Brain microvascular endothelial cell (primary cell): Measurements from ENCODE around the gene SPRR3.

Source experiments
- DNase-seq: peaks from one replicate; pipeline ENCODE4 v3.0.0-alpha.2; 2020
- H3K27ac ChIP-seq: fragments of 250-450 bp; sonication (Bioruptor Pico); 2 replicates; pipeline ENCODE4 v1.5.1; 2020; ENCODE audit warnings: mild to moderate bottlenecking, moderate library complexity
- H3K27me3 ChIP-seq: fragments of 250-450 bp; sonication (Bioruptor Pico); replicated peaks from 2 replicates; pipeline ENCODE4 v1.5.1; 2020; ENCODE audit warnings: mild to moderate bottlenecking
- H3K36me3 ChIP-seq: fragments of 250-450 bp; sonication (Bioruptor Pico); replicated peaks from 2 replicates; pipeline ENCODE4 v1.5.1; 2020; ENCODE audit warnings: mild to moderate bottlenecking
- H3K4me3 ChIP-seq: 2 replicates; pipeline ENCODE4 v1.5.1; 2011; ENCODE audit warnings: low read depth, mild to moderate bottlenecking, control low read depth, low read length, moderate library complexity
- CTCF ChIP-seq: IDR thresholded peaks from 2 replicates; pipeline ENCODE4 v1.5.1; 2011; ENCODE audit warnings: low read depth, mild to moderate bottlenecking, moderate library complexity, low read length, control low read depth, inconsistent platforms; ENCODE audit errors: missing control alignments
- in situ Hi-C: cut with HindIII; loops from 2 replicates; pipeline ENCODE4 v1.10.0; 2017; ENCODE audit warnings: low sequenced_read_pairs, low pct_ligation_motif_present

SPRR3 gene

DNA sequence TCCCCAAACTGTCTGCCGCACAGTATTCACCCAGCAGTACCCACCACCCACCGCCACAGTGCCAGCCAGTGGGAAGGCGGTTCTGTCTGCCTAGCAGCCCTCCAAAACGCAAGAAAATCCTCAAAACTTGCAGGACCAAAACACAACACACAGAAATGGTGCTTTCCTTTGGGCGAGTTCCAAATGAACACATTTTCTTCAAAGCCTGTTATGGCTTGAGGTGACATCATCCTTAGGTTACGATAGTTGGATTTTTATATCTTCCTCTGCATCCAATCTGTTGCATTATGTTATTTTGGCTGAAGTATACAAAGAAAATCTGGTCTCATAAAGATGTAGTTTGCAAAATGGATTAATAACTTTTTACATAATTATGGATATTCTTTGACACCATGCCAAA, 8.4 kb upstream of the SPRR3 start:
- no peaks in the 10 kb centered on the region for H3K36me3 ChIP-seq
- TF ChIP-seq CTCF: no peak
- H3K27me3 ChIP-seq: no peaks in the 10 kb centered on the region
- in situ Hi-C loops: no loop called here
- no peak overlapping the region for H3K4me3 ChIP-seq
- H3K27ac ChIP-seq: no peak overlapping the region
- no peak for DNase-seq

DNA sequence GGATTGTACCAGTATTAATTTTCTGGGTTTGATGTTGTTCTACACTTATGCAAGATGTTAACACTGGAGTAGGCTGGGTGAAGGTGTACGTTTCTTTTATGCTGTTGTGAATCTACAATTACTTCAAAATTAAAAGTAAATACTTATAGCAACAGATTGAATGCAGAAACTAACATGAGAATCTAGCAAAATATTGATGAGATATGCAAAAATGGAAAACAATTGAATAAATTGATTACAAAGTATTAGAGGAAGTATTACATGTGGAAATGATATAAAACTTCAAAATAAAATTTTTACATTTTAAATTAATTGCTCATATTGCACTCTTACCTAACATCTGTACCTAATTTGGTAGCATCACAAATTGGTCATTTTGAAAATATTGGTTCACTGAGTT, 5.7 kb upstream of the SPRR3 start:
- Histone ChIP-seq H3K27ac (no peak overlapping the region), H3K27me3 (no peaks in the 10 kb centered on the region)
- no peak for TF ChIP-seq CTCF

DNA sequence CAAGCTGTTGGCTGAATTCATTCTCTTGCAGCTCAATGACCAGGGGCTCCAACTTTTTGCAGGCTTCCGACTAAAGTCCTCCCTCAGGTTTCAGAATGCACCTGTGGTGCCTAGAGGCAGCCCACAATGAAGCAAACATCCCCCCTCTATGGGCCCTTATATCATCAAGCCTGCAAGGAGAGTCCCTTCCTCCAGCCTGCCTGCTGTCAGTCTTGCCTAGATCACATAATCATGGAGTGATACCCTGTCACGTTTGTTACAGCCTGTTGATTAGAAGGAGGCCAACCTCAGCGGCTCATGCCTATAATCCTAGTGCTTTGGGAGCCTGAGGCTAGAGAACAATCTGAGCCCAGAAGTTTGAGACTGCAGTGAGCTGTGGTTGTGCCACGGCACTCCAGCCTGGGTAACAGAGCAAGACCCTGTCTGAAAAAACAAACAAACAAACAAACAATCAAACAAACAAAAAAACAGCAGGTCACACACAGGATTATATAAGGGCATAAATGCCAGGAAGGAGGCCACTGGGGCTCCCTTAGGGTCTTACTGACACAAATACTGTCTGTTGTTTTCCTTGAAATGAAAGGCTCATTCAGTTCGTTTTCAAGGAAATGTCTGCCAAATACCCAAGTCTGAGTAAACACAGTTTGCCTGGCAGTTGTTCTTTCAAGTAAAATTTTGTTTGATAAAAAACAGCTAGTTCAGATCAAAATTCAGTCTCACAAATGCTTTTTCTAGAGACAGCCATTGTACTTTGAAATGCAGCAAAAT, 4.7 kb upstream of the SPRR3 start:
- no peak for TF ChIP-seq CTCF
- Histone ChIP-seq H3K27me3 (no peaks in the 10 kb centered on the region), H3K27ac (no peak overlapping the region), H3K36me3 (no peaks in the 10 kb centered on the region), H3K4me3 (no peak overlapping the region)
- in situ Hi-C loops: no loop called here
- no peak for DNase-seq

More for the DNA sequence above, 5.7 kb upstream of the SPRR3 start:
- in situ Hi-C loops: no loop called here
- Histone ChIP-seq H3K4me3 (no peak overlapping the region), H3K36me3 (no peaks in the 10 kb centered on the region)
- DNase-seq: no peak

DNA sequence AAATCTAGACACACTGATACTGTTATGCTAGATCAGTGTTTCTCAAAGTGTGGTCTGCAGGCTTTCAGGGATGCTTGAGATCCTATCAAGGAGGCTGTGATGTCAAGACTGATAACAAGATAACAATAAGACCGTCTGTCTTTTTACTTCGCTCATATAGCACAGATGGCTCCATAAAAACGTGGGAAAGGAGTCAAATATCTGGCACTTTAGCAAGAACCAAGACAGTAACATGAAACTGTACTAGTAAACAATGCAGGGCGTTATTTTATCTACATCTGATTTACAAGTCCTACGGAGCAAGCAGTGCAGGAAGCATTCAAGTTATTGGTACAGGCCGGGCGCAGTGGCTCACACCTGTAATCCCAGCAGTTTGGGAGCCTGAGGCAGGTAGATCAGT, 3.6 kb upstream of the SPRR3 start:
- no peak for DNase-seq
- H3K4me3 ChIP-seq: no peak overlapping the region
- in situ Hi-C loops: no loop called here
- no peaks in the 10 kb centered on the region for H3K36me3 ChIP-seq
- H3K27me3 ChIP-seq: no peaks in the 10 kb centered on the region
- no peak overlapping the region for H3K27ac ChIP-seq
- TF ChIP-seq CTCF: no peak

DNA sequence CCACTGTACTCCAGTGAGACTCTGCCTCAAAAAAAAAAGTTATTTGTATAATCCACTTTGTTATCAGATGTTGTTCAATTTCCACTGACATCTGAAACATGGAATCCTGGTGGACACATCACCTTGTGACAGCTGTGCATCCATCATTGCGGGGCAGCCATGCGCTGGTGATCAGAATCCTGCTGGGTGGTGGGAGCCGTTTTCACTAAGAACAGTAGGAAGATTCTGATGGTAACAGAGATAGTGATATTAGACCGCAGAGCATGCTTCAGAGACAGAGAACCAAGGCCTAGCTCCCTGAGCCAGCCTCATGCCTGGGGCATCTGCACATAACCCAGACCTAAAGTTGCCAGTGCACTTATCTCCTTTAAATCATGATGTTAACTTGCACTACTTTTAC, 3.1 kb upstream of the SPRR3 start:
- no peak overlapping the region for H3K4me3 ChIP-seq
- no peak overlapping the region for H3K27ac ChIP-seq
- H3K36me3 ChIP-seq: no peaks in the 10 kb centered on the region
- TF ChIP-seq CTCF: no peak
- H3K27me3 ChIP-seq: no peaks in the 10 kb centered on the region
- no peak for DNase-seq
- in situ Hi-C loops: no loop called here

- Histone ChIP-seq H3K27ac (no peak overlapping the region), H3K36me3 (no peaks in the 10 kb centered on the region)
- TF ChIP-seq CTCF: no peak
Observed at GRCh38 chr1:152999818-153000217, 1.7 kb upstream of the SPRR3 start.

More at GRCh38 chr1:152999818-153000217, 1.7 kb upstream of the SPRR3 start:
- Histone ChIP-seq H3K4me3 (no peak overlapping the region), H3K27me3 (no peaks in the 10 kb centered on the region)
- no peak for DNase-seq
- in situ Hi-C loops: no loop called here
